GM12865 (cell line): ENCODE measurements around the gene CFAP161.

Experiments used
- DNase-seq: peaks from one replicate; pipeline ENCODE4 v3.0.0; 2010; ENCODE audit warnings: low read depth
- H3K4me3 ChIP-seq: 2 replicates; pipeline ENCODE4 v1.5.1; 2011; ENCODE audit warnings: mild to moderate bottlenecking, low read depth, low read length, control low read depth
- TF ChIP-seq, protein P1 (sequence below): IDR thresholded peaks from 2 replicates; pipeline ENCODE4 v1.5.1; 2011; ENCODE audit warnings: low read length, control low read depth, low read depth, inconsistent platforms; ENCODE audit not compliant: insufficient read depth; ENCODE audit errors: missing control alignments

CFAP161 gene

DNA sequence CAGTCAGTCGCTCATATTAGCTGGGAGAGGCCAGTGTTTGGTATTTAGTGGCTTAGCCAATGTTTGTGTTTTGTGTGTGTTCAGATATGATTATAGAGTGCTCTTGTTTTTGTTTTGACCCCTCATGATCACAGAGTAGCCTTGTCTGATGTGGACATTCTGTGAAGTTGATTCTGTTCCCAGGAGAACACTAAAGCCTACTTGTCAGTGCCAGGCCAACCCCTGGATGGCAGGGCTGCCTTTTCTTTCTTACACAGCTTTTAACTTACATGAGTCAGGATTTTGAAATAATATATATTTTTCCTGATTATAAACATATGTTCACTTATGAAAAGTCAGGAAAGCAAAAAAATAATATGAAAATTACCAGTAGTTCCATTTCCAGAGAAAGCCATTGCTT is 11.9 kb downstream of the CFAP161 start:
- DNase-seq: no peak
- TF ChIP-seq, protein P1, sequence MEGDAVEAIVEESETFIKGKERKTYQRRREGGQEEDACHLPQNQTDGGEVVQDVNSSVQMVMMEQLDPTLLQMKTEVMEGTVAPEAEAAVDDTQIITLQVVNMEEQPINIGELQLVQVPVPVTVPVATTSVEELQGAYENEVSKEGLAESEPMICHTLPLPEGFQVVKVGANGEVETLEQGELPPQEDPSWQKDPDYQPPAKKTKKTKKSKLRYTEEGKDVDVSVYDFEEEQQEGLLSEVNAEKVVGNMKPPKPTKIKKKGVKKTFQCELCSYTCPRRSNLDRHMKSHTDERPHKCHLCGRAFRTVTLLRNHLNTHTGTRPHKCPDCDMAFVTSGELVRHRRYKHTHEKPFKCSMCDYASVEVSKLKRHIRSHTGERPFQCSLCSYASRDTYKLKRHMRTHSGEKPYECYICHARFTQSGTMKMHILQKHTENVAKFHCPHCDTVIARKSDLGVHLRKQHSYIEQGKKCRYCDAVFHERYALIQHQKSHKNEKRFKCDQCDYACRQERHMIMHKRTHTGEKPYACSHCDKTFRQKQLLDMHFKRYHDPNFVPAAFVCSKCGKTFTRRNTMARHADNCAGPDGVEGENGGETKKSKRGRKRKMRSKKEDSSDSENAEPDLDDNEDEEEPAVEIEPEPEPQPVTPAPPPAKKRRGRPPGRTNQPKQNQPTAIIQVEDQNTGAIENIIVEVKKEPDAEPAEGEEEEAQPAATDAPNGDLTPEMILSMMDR: no peak
- no peak overlapping the region for H3K4me3 ChIP-seq

DNA sequence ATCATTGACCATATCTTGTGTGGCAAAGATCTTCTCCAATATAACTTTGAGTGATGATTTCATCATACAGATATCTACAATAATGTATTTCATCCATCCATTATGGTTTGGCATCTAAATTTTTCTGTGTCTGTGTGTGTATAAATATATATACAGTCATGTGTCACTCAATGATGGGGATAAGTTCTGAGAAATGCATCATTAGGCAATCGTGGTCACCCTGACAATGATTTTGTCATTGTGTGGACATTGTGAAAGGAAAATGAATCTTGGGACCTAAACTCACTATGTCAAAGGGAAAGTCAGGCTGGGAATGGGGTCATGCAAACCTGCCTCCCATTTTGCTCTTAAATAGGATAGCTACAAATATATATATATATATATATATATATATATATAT is 12.4 kb downstream of the CFAP161 start:
- DNase-seq: no peak
- H3K4me3 ChIP-seq: no peak overlapping the region
- TF ChIP-seq, protein P1: no peak

DNA sequence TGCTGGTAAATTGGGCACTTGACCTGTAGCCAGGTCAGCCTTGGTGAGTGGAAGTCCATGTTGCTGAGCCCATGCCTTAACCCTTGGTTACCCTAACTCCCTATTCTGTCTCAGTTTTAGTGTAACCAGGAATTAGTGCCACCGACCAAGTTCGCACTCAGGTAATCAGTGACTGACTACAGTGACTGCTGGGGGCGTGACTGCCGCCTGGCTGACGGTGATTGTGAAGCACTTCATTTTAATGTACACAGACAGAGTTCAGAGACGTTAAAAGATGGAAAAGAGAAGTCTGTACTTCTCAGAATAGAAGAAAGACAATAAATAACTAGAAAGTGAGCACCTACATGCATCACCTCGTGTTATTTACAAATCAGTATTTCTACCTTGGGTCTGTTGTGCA is 17.3 kb downstream of the CFAP161 start:
- DNase-seq: no peak
- H3K4me3 ChIP-seq: no peak overlapping the region
- TF ChIP-seq, protein P1: no peak

DNA sequence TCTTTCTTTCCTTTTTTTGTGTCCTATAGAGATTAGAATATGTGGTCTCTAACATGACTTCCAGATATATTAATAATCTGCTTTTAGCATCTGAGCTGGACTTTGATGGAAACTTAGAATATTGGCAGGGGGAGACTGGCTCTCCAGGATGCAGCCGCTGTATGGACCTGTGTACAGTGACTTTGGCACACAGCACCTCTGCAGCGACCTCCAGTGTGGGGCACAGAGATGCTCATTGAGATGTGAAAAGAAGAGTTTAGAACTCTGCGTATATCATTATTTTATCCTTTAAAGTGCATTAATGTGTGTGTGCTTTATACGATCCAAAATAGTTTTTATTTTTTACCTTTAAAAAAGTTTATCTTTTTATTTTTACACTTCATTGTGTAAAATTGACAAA is 18.3 kb downstream of the CFAP161 start:
- no peak overlapping the region for H3K4me3 ChIP-seq
- no peak for DNase-seq
- TF ChIP-seq, protein P1: no peak

DNA sequence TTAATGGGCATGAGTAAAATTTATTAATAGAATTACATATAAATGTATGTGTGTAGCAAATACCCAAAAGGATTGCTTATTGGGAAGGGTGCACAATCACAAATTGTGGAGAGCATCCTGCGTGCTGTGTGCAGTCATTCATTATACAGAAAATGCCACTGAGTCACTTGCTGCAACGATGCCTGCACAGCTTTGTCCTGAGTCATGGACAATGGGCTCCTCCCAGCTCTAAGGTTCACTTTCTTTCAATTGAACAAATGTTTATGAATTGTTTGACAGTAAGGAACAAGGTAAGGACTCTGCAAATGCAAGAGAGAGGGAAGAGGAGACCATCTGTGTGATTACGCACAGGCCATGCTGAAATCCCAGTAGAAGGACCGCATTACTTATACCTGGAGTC is 18.7 kb downstream of the CFAP161 start:
- no peak overlapping the region for H3K4me3 ChIP-seq
- TF ChIP-seq, protein P1: no peak
- no peak for DNase-seq

DNA sequence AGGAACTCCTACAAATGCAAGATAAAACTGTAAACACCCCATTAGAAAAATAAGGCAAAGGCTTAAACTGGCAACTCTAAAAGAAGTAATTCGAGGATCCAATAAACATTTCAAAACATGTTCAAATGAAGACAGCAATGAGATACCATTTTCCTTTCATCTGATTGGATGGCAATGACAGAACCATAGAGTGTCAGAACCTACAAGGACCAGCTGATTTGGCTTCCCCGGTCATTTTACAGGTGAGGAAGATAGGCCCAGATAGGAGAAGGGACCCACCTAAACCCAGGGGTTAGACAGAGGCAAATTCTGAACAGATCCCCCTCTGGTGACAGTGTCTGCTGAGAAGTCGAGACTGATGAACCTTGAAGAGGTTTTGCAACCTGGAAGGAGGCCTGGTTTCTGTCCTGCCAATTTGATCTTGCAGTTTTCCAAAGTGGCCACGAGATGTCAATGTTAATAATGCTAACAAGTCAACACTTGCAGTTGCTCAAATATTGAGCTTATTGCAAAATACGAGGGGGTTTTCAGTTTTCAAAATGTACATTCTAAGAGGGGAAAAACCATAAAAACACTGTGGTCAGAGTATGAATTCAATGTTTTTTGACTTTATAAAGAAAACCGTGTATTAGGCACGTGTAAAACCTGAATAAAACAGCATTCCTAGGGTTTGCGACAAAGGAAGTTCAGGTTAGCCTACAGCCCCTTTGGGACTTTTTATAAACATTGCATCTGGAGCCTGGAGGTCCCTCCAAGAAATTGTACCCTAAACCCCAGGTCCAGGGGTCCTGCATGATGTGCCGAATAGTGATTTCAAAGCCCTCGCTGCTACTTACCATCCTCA is 21.5 kb downstream of the CFAP161 start:
- peak; percentile 62 for DNase-seq
- TF ChIP-seq, protein P1: peak; percentile 50
- no peak overlapping the region for H3K4me3 ChIP-seq

DNA sequence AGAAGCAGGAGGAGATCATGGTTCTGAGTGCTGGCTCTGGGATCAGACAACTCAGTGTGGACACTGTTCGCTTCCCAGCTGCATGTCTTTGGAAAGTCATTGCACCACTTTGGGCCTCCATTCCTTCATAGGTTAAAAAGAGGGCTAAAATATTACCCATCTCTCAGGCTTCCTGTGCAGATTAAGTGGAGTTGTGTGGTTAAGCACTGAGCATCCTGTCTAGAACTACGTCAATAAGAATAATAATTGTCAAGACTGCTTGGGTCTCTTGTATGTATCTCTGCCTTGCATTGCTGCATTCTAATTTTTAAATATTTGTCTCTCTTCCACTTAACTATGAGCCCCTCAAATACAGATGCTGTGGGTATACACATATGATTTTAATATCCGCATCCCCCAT is 22.3 kb downstream of the CFAP161 start:
- no peak overlapping the region for H3K4me3 ChIP-seq
- TF ChIP-seq, protein P1: no peak
- no peak for DNase-seq
